Epithelial cell of esophagus (primary cell): ENCODE data around the gene ASB1.

ENCODE experiments used
- DNase-seq: peaks from one replicate; pipeline ENCODE4 v3.0.0; 2010; ENCODE audit warnings: low read depth
- H3K4me3 ChIP-seq: 2 replicates; pipeline ENCODE4 v1.5.1; 2011; ENCODE audit warnings: mild to moderate bottlenecking, low read length, control low read depth
- CTCF ChIP-seq: IDR thresholded peaks from 2 replicates; pipeline ENCODE4 v1.5.1; 2011; ENCODE audit warnings: low read depth, mild to moderate bottlenecking, low read length, control low read depth, inconsistent platforms; ENCODE audit not compliant: insufficient read depth; ENCODE audit errors: missing control alignments

Gene ASB1

DNA sequence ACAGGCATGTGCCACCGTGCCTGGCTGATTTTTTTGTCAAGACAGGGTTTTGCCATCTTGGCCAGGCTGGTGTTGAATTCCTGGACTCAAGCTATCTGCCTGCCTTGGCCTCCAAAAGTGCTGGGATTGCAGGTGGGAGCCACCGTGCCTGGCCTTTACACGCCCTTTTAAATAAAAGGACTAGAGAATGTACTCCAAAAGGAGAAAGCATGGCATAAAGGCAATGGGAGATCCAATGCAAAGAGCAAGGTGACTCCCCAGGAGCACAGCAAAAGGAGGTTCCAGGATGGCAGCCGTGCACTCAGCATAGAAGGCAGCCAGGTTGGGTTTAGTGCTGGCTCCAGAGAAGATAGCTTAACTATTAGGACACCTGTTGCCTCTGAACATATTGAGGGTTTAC lies 27.1 kb downstream of the ASB1 start:
- no peak overlapping the region for H3K4me3 ChIP-seq
- no peak for TF ChIP-seq CTCF
- no peak for DNase-seq

DNA sequence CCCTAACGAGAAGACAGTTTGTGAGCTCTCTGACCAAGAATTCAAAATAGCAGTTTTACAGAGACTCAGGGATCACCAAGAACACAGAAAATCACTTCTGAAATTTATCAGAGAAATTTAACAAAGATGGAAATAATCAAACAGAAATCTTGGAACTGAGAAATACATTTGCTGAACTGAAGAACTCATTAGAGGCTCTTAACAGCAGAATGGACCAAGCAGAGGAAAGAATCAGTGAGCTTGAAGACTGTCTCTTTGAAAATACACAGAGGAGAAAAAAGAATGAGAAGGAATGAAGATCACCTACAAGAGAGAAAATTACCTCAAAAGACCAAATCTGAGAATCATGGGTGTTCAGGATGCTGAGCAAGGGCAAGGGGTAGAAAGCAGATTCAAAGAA lies 29.7 kb downstream of the ASB1 start:
- no peak for TF ChIP-seq CTCF
- no peak overlapping the region for H3K4me3 ChIP-seq

DNA sequence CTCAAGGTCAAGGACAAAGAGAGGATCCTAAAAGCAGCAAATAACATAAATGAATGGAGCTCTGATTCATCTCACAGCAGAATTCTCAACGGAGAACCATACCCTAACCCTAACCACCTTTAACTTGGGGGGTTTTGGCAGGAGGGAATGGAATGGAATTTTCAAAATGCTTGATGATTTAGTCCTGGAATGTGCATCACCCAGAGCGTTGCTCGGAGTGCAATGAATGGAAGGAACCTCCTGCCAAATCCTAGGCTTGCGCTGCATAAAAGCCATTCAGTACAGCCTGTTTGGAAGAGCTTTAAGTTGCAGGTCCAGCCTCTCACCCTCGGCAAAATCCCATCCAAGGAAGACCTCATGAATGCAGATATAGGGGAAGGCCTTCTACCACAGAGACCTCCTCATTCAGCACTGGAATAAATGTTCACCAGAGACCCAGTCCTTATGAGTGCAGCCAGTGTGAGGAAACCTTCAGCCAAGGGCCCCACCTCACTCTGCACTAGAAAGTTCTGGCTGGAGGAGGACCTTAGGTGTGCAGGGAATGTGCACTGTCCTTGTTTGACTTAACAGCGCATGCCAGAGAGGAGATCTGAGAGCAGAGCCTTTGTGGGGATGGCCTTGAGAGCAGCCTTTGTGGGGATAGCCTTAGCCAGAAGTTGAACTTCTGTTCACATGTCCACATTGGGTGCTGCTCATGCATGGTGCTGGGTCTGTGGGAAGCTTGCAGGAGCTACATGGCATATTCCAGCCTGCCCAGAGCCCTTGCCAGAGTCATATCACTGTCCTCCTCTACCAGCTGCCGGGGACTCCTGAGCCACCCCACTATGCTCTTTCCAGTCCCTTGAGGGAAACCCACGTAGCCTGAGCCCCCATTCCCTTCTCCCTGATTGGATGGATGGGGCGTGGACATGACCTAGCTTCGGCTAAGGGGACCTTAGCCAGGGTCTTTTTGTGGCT lies 30.5 kb downstream of the ASB1 start:
- no peak for TF ChIP-seq CTCF
- no peak overlapping the region for H3K4me3 ChIP-seq
- no peak for DNase-seq

More for the DNA sequence above, 29.7 kb downstream of the ASB1 start:
- DNase-seq = no peak

- no peak overlapping the region for H3K4me3 ChIP-seq
- TF ChIP-seq CTCF = no peak
- no peak for DNase-seq
Observed at GRCh38 chr2:238457927-238458324, 31.2 kb downstream of the ASB1 start.

DNA sequence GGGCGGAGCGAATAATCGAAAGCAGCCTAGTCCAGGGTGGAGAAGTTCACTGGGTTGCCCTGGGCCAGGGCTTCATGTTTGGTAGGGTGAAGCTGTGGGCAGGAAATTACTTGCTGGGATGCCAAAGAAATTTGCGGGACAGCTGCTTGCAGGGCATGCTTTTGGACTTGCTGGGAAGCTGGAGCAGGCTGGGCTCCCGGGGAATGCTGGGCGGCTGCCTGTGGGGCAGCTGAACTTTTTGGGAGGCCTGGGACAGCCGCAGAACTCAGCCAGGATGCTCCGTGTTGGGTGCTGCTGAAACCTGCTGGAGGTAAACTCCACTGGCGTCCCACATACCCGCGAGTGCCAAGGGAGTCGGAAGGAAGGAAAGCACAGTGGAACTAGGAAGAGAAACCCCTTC lies 31.9 kb downstream of the ASB1 start:
- DNase-seq = no peak
- no peak for TF ChIP-seq CTCF
- no peak overlapping the region for H3K4me3 ChIP-seq

GRCh38 chr2:238459081-238459629 lies 32.4 kb downstream of the ASB1 start:
- no peak for TF ChIP-seq CTCF
- H3K4me3 ChIP-seq = no peak overlapping the region
- DNase-seq = no peak
